ENCODE data around the gene MPP1. TPM values are rescaled to one million over a fixed set of nuclear protein-coding genes. Genes with fewer than 3 reads are reported as not detected.
A peak's percentile ranks its signal among the peaks of the same experiment; 100 is the strongest.
"Not testable (repeated sequence)": the region's sequence is repeated elsewhere in the genome, so short reads cannot be mapped to it uniquely, and the experiment has no call there.

The MPP1 gene
- 13.8 and 14.3 TPM in 2 replicates for total RNA-seq (2014; rRNA removed; shearing (Covaris generic))

GRCh38 chrX:154804957-154805695 lies at the start of gene MPP1:
TSS of gene MPP1 (minus strand) at chrX:154805485. CDS start at chrX:154805373, 112 bp downstream.
- DNase-seq (ENCODE audit: low read depth), result peak; percentile 62

DNA sequence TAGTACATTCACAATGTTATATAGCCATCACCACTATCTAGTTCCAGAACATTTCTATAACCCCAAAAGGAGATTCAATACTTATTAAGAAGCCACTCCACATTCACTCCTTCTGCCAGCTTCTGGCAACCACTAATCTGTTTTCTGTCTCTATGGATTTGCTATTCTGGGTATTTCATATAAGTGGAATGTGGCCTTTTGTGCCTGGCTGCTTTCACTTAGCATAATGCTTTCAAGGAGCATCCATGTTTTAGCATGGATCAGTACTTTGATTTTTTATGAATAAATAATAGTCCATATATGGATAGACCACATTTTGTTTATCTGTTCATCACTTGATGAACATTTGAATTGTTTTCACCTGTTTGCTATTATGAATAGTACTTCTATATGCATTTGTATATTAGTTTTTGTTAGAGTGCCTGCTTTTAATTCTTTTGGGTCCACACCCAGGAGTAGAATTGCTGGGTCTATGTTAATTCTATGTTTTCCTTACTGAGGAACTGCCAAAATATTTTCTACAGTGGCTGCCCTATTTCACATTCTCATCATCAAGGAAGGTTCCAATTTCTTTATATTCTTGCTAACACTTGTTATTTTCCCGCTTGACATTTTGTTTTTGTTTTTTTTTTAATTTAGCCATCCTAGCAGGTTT lies 45.8 kb upstream of the MPP1 start:
- DNase-seq (ENCODE audit: low read depth), result no peak

- peak; percentile 19 for DNase-seq (ENCODE audit: low read depth)
Measured at GRCh38 chrX:154840856-154841255, 35.6 kb upstream of the MPP1 start.

- DNase-seq (ENCODE audit: low read depth), result no peak
Measured at GRCh38 chrX:154836163-154836562, 30.9 kb upstream of the MPP1 start.

- no peak for DNase-seq (ENCODE audit: low read depth)
Measured at GRCh38 chrX:154834562-154834961, 29.3 kb upstream of the MPP1 start, which contains the start of gene SMIM9. TSS of gene SMIM9 (minus strand) at chrX:154834662. CDS start at chrX:154830856, 3,806 bp downstream.

- DNase-seq (ENCODE audit: low read depth), result no peak
Measured at GRCh38 chrX:154833746-154834274, 28.5 kb upstream of the MPP1 start.

DNA sequence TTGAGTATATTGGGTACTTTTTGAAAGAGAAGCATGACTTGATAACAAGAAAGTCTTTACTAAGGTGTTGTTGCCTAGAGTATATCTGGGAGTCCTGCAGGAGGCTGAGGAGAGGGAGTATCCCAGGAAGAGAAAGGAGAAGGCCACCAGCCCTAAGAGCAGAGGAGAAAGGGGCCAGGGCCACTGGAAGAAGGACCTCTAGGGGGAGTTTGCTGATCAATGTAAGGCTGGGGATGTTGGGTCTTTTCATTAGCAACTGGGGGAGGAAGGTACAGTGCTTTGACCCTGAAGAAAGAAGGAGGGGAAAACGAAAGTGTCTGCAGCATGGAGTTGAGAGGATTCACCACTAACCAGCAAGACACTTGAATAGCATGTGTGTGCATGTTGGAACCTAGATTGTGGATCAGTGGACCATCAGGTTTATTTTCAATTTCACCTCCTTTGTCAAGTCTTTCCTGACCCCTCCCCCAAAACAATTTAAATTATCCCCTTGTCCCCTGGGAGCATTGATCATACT lies 24.7 kb upstream of the MPP1 start:
- no peak for DNase-seq (ENCODE audit: low read depth)

GRCh38 chrX:154829134-154829533 lies 23.8 kb upstream of the MPP1 start:
- DNase-seq (ENCODE audit: low read depth), result no peak

DNA sequence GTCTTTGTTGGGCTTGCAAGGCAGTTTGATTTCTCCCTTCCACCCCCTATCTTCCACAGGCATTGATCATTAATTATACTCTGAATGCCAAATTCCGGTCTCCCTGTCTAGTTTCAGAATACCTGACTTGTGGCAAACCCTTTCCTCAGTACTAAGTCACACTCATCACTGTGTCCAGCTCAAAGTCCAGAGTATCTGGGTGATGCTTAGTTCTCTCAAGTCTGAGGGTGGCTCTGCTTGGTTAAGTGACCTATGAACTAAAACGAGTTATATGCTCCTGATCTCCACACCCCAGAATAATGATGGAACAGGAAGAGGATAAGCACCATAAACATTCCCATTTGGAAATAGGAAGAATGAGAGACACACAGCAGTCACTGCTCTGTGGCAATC lies 22.7 kb upstream of the MPP1 start:
- no peak for DNase-seq (ENCODE audit: low read depth)

- no peak for DNase-seq (ENCODE audit: low read depth)
Measured at GRCh38 chrX:154827194-154828015, 22.1 kb upstream of the MPP1 start.

GRCh38 chrX:154825586-154825985 lies 20.3 kb upstream of the MPP1 start:
- DNase-seq (ENCODE audit: low read depth), result not testable (repeated sequence)

DNA sequence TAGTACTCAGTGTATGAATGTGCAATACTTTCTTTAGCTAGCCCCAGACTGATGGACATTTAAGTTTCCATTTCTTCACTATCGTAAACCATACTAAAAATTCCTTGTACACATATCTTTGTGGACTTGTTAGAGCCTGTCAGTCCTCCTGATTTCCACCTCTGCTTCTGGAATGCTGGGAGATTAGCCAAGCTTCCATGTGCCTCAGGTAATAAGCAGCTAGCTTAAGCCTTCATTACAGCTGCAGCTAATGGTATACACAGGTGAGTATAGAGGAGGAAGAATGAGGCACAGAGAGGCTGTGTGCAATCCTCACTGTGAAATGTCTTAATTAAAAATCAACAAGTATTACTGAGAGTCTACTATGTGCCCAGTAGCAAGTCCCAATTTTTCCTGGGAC lies 19.4 kb upstream of the MPP1 start:
- no peak for DNase-seq (ENCODE audit: low read depth)

DNA sequence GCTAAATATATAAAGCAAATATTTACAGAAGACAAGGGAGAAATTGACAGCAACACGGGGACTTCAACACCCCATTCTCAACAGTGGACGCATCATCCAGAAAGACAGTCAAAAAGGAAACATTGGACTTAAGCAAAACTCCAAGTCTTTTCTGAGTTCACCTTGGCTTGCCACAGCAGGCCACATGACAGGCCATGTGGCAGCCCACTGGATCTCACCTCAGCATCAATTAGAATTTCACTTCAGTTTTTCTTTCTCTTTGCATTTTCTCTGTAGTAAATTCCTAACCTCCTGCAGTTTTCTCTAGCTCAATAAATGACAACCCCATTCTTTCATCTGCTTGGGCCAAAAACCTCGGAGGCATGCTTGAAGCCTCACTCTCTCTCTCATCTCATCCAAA lies 16.7 kb upstream of the MPP1 start:
- no peak for DNase-seq (ENCODE audit: low read depth)

DNA sequence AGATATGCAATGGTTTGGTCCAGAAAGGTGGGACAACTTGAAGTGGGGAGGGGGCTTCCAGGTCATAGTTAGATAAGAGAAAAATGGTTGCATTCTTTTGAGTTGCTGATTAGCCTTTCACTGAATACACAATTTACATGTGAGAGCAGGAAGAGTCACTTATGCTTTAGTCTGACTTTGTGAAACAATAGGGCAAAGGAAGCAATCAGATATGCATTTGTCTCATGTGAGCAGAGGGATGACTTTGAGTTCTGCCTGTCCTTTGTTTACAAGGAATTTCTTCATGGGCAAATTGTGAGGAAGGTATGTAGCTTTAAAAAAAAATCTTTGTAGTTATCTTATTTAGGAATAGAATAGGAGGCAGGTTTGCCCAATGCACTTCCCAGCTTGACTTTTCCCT lies 16.2 kb upstream of the MPP1 start:
- no peak for DNase-seq (ENCODE audit: low read depth)

- no peak for DNase-seq (ENCODE audit: low read depth)
Measured at GRCh38 chrX:154819771-154820341, 14.6 kb upstream of the MPP1 start.

- DNase-seq (ENCODE audit: low read depth), result no peak
Measured at GRCh38 chrX:154818916-154819770, 13.9 kb upstream of the MPP1 start.

- not testable (repeated sequence) for DNase-seq (ENCODE audit: low read depth)
Measured at GRCh38 chrX:154817048-154817618, 11.8 kb upstream of the MPP1 start.

DNA sequence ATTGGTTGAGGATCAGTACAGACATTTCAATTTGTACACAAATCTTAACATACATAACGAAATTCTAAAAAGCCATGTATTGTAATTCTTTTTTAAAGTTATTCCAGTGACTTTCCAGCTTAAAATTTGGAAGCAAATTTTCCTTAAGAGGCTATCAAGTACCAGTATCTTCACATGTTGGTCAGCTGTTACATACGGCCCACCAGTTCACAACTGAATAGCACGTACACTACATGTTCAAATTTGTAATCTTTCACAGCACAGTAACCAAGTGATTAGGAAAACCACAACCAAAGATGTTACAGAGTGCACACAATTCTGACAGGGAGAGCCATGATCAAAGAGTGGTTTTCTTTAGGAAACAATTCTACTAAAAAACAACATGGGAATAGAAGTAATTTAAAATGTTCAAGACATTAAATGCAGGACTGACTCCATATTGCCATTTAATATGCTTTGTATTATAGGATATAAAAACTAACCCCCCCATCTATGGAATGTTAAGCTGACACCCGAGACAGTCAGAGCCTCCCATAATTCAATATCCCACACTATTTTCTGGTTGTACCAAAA lies 11.1 kb upstream of the MPP1 start:
- DNase-seq (ENCODE audit: low read depth), result not testable (repeated sequence)

- DNase-seq (ENCODE audit: low read depth), result no peak
Measured at GRCh38 chrX:154815274-154815818, 10.1 kb upstream of the MPP1 start.

- no peak for DNase-seq (ENCODE audit: low read depth)
Measured at GRCh38 chrX:154813801-154814200, 8.5 kb upstream of the MPP1 start.
